ENCODE measurements around the gene ARHGEF3.

- TF ChIP-seq, protein P1, sequence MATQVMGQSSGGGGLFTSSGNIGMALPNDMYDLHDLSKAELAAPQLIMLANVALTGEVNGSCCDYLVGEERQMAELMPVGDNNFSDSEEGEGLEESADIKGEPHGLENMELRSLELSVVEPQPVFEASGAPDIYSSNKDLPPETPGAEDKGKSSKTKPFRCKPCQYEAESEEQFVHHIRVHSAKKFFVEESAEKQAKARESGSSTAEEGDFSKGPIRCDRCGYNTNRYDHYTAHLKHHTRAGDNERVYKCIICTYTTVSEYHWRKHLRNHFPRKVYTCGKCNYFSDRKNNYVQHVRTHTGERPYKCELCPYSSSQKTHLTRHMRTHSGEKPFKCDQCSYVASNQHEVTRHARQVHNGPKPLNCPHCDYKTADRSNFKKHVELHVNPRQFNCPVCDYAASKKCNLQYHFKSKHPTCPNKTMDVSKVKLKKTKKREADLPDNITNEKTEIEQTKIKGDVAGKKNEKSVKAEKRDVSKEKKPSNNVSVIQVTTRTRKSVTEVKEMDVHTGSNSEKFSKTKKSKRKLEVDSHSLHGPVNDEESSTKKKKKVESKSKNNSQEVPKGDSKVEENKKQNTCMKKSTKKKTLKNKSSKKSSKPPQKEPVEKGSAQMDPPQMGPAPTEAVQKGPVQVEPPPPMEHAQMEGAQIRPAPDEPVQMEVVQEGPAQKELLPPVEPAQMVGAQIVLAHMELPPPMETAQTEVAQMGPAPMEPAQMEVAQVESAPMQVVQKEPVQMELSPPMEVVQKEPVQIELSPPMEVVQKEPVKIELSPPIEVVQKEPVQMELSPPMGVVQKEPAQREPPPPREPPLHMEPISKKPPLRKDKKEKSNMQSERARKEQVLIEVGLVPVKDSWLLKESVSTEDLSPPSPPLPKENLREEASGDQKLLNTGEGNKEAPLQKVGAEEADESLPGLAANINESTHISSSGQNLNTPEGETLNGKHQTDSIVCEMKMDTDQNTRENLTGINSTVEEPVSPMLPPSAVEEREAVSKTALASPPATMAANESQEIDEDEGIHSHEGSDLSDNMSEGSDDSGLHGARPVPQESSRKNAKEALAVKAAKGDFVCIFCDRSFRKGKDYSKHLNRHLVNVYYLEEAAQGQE (IDR thresholded peaks at IDR 0.05; ENCODE audit: insufficient replicate concordance, low read depth): no peak
- TF ChIP-seq CTCF (IDR thresholded peaks at IDR 0.05; ENCODE audit: insufficient read depth, low read length): no peak
- TF ChIP-seq GABPA (IDR thresholded peaks at IDR 0.05; ENCODE audit: low read depth): no peak
- TF ChIP-seq SPI1 (IDR thresholded peaks at IDR 0.05; ENCODE audit: borderline replicate concordance, low read depth): no peak
- TF ChIP-seq POLR2AphosphoS5 (IDR thresholded peaks at IDR 0.05; ENCODE audit: low read depth): no peak
Observed at GRCh38 chr3:56769116-56769707, 32.5 kb downstream of the ARHGEF3 start.
